ENCODE measurements around the gene SORBS2. TPM values are rescaled to one million over a fixed set of nuclear protein-coding genes. Genes with fewer than 3 reads are reported as not detected.

Gene SORBS2
- total RNA-seq, 1 experiment from 2014 or later = not detected

- no peak overlapping the region for H3K27ac ChIP-seq (ENCODE audit: low read length)
- H3K36me3 ChIP-seq (ENCODE audit: insufficient read depth, low read length) = no peaks in the 10 kb centered on the region
- no peaks in the 10 kb centered on the region for H3K4me1 ChIP-seq (ENCODE audit: low read length)
- DNase-seq = no peak
- H3K79me2 ChIP-seq (ENCODE audit: low read length) = no peaks in the 10 kb centered on the region
- no peaks in the 10 kb centered on the region for H3K27me3 ChIP-seq (ENCODE audit: low read length)
- H3K9ac ChIP-seq (ENCODE audit: low read length) = no peak overlapping the region
- H3K9me2 ChIP-seq (replicated peaks; ENCODE audit: insufficient read depth, low read length) = no peaks in the 10 kb centered on the region
- H3K4me3 ChIP-seq (ENCODE audit: low read length) = no peak overlapping the region
- no peaks in the 10 kb centered on the region for H3K9me3 ChIP-seq (ENCODE audit: low read length)
- no peaks in the 10 kb centered on the region for H4K20me1 ChIP-seq (ENCODE audit: insufficient read depth, low read depth, low read length)
- no peak overlapping the region for H2AFZ ChIP-seq (ENCODE audit: low read length)
- no peak overlapping the region for H3K4me2 ChIP-seq (ENCODE audit: low read depth, low read length, poor library complexity, severe bottlenecking)
These were observed 32.5 kb downstream of the SORBS2 start for GRCh38 chr4:185779517-185779916.

- Histone ChIP-seq H3K79me2 (ENCODE audit: low read length) (no peaks in the 10 kb centered on the region), H4K20me1 (ENCODE audit: insufficient read depth, low read depth, low read length) (no peaks in the 10 kb centered on the region), H2AFZ (ENCODE audit: low read length) (no peak overlapping the region), H3K36me3 (ENCODE audit: insufficient read depth, low read length) (no peaks in the 10 kb centered on the region), H3K9me3 (ENCODE audit: low read length) (no peaks in the 10 kb centered on the region), H3K27ac (ENCODE audit: low read length) (no peak overlapping the region), H3K9me2 (replicated peaks; ENCODE audit: insufficient read depth, low read length) (no peaks in the 10 kb centered on the region), H3K4me2 (ENCODE audit: low read depth, low read length, poor library complexity, severe bottlenecking) (no peak overlapping the region), H3K4me1 (ENCODE audit: low read length) (no peaks in the 10 kb centered on the region), H3K27me3 (ENCODE audit: low read length) (no peaks in the 10 kb centered on the region), H3K4me3 (ENCODE audit: low read length) (no peak overlapping the region), H3K9ac (ENCODE audit: low read length) (no peak overlapping the region)
- no peak for DNase-seq
These were observed 33.7 kb downstream of the SORBS2 start for GRCh38 chr4:185778307-185778706.

DNA sequence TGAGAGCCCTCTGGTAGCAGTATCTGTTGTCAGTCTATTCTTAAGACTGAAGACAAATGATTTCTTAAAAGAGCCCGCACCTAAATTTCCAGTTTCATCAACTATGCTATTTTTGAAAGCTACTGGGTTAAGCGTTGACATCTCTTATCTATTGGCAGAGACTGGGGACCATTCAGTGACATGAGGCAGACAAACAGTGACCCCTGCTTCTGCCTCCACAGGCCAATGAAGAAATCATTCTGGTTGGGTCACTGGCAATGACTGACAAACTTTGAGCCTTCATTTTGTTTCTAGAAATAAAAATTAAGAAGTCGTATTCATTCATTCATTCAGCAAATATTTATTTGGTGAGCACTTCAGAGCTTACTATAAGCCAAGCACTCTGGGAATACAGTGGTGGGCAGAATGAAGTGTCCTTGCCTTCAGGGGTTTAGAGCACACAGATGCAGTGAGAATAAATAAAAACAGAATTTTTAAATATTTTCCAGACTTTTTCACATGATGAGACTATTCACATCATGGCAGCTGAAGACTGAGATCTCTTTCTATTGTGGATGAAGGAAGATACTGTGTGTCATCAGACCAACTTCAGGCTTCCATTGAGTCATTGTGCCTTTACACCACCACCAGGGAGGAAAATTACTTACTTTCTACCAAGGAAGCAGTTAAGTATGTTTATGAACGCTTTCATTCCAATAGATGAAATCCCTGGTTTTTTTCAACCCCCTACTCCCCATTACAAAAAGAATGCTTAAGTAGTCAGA, 36.0 kb downstream of the SORBS2 start:
- Histone ChIP-seq H3K27ac (ENCODE audit: low read length) (no peak overlapping the region), H3K9ac (ENCODE audit: low read length) (no peak overlapping the region), H3K4me1 (ENCODE audit: low read length) (no peaks in the 10 kb centered on the region), H4K20me1 (ENCODE audit: insufficient read depth, low read depth, low read length) (no peaks in the 10 kb centered on the region), H3K9me2 (replicated peaks; ENCODE audit: insufficient read depth, low read length) (no peaks in the 10 kb centered on the region), H2AFZ (ENCODE audit: low read length) (no peak overlapping the region), H3K4me3 (ENCODE audit: low read length) (no peak overlapping the region), H3K9me3 (ENCODE audit: low read length) (no peaks in the 10 kb centered on the region), H3K79me2 (ENCODE audit: low read length) (no peaks in the 10 kb centered on the region), H3K4me2 (ENCODE audit: low read depth, low read length, poor library complexity, severe bottlenecking) (no peak overlapping the region), H3K36me3 (ENCODE audit: insufficient read depth, low read length) (no peaks in the 10 kb centered on the region), H3K27me3 (ENCODE audit: low read length) (no peaks in the 10 kb centered on the region)
- no peak for DNase-seq

- no peaks in the 10 kb centered on the region for H4K20me1 ChIP-seq (ENCODE audit: insufficient read depth, low read depth, low read length)
- H3K9ac ChIP-seq (ENCODE audit: low read length) = no peak overlapping the region
- H2AFZ ChIP-seq (ENCODE audit: low read length) = no peak overlapping the region
- H3K9me2 ChIP-seq (replicated peaks; ENCODE audit: insufficient read depth, low read length) = no peaks in the 10 kb centered on the region
- no peaks in the 10 kb centered on the region for H3K9me3 ChIP-seq (ENCODE audit: low read length)
- no peaks in the 10 kb centered on the region for H3K36me3 ChIP-seq (ENCODE audit: insufficient read depth, low read length)
- H3K27me3 ChIP-seq (ENCODE audit: low read length) = no peaks in the 10 kb centered on the region
- H3K4me2 ChIP-seq (ENCODE audit: low read depth, low read length, poor library complexity, severe bottlenecking) = no peak overlapping the region
- no peaks in the 10 kb centered on the region for H3K79me2 ChIP-seq (ENCODE audit: low read length)
- no peak overlapping the region for H3K4me3 ChIP-seq (ENCODE audit: low read length)
- no peak overlapping the region for H3K27ac ChIP-seq (ENCODE audit: low read length)
- no peaks in the 10 kb centered on the region for H3K4me1 ChIP-seq (ENCODE audit: low read length)
- no peak for DNase-seq
These were observed 36.9 kb downstream of the SORBS2 start for GRCh38 chr4:185774845-185775680.

DNA sequence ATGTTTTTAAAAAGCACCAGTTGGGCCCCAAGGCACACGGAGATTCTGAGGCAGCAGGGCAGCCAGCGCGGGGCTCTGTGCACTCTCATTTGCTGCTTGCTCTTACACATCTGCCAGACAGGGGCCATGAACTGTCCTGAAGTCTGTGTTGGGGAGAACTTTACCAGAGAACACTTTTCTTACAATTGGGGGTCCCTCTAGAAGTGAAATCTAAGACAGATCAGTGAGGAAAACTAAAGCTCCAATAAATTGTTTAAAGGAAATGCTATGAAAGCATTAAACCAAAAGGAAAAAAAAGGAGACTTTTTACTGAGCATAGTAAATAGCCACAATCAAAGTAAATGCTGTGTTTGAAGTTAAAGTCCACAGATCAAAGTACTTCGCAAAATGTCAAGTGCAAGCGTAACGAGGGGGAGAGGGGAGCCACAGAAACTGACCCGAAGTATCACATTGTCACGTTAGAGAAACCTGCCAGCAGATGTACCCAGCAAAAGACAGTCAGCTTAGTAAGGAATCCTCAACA, 37.8 kb downstream of the SORBS2 start:
- H3K9me2 ChIP-seq (replicated peaks; ENCODE audit: insufficient read depth, low read length) = no peaks in the 10 kb centered on the region
- no peak for DNase-seq
- H4K20me1 ChIP-seq (ENCODE audit: insufficient read depth, low read depth, low read length) = no peaks in the 10 kb centered on the region
- no peak overlapping the region for H3K4me3 ChIP-seq (ENCODE audit: low read length)
- no peak overlapping the region for H2AFZ ChIP-seq (ENCODE audit: low read length)
- no peaks in the 10 kb centered on the region for H3K4me1 ChIP-seq (ENCODE audit: low read length)
- no peaks in the 10 kb centered on the region for H3K27me3 ChIP-seq (ENCODE audit: low read length)
- H3K27ac ChIP-seq (ENCODE audit: low read length) = no peak overlapping the region
- no peak overlapping the region for H3K9ac ChIP-seq (ENCODE audit: low read length)
- H3K4me2 ChIP-seq (ENCODE audit: low read depth, low read length, poor library complexity, severe bottlenecking) = no peak overlapping the region
- H3K79me2 ChIP-seq (ENCODE audit: low read length) = no peaks in the 10 kb centered on the region
- no peaks in the 10 kb centered on the region for H3K9me3 ChIP-seq (ENCODE audit: low read length)
- H3K36me3 ChIP-seq (ENCODE audit: insufficient read depth, low read length) = no peaks in the 10 kb centered on the region

GRCh38 chr4:185773419-185773818, 38.6 kb downstream of the SORBS2 start:
- no peak for DNase-seq
- Histone ChIP-seq H3K9ac (ENCODE audit: low read length) (no peak overlapping the region), H3K4me3 (ENCODE audit: low read length) (no peak overlapping the region), H3K27ac (ENCODE audit: low read length) (no peak overlapping the region), H4K20me1 (ENCODE audit: insufficient read depth, low read depth, low read length) (no peaks in the 10 kb centered on the region), H2AFZ (ENCODE audit: low read length) (no peak overlapping the region), H3K36me3 (ENCODE audit: insufficient read depth, low read length) (no peaks in the 10 kb centered on the region), H3K4me2 (ENCODE audit: low read depth, low read length, poor library complexity, severe bottlenecking) (no peak overlapping the region), H3K9me3 (ENCODE audit: low read length) (no peaks in the 10 kb centered on the region), H3K27me3 (ENCODE audit: low read length) (no peaks in the 10 kb centered on the region), H3K4me1 (ENCODE audit: low read length) (no peaks in the 10 kb centered on the region), H3K79me2 (ENCODE audit: low read length) (no peaks in the 10 kb centered on the region), H3K9me2 (replicated peaks; ENCODE audit: insufficient read depth, low read length) (no peaks in the 10 kb centered on the region)

DNA sequence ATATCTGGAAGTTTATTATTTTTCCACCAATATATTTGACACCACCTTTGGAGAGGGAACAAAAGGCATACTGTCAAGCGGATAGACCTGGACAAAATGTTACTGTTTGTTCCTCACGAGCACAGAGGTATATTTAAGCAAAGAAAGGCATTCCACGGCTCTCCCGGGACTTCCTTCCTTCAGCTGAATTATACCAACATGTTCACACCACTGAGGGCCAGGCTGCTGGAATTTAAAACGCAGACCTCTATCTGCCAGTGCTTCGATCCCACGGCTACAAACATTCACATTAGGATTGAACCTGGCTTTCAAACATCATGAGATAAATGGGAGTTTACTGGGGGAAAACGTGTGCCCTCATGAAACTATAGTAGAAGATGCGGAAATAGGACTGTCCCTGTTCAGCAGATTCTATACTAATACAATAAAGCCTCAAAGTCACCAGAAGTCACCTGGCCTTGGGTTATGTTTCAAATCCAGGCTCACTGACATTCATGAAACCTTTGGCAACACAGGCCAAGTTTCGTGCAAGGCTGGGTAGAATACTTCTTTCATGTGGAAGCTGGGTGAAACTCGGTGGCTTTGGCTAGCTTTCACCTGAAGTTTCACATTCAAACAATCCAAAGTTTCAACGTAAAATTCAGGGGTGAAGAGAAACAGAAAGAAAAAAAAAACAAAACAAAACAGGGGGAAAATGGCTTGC, 39.5 kb downstream of the SORBS2 start:
- no peaks in the 10 kb centered on the region for H3K9me2 ChIP-seq (replicated peaks; ENCODE audit: insufficient read depth, low read length)
- no peak overlapping the region for H3K4me3 ChIP-seq (ENCODE audit: low read length)
- no peaks in the 10 kb centered on the region for H3K27me3 ChIP-seq (ENCODE audit: low read length)
- no peaks in the 10 kb centered on the region for H3K4me1 ChIP-seq (ENCODE audit: low read length)
- DNase-seq = no peak
- no peak overlapping the region for H3K27ac ChIP-seq (ENCODE audit: low read length)
- no peaks in the 10 kb centered on the region for H3K9me3 ChIP-seq (ENCODE audit: low read length)
- H3K9ac ChIP-seq (ENCODE audit: low read length) = no peak overlapping the region
- no peaks in the 10 kb centered on the region for H3K36me3 ChIP-seq (ENCODE audit: insufficient read depth, low read length)
- H4K20me1 ChIP-seq (ENCODE audit: insufficient read depth, low read depth, low read length) = no peaks in the 10 kb centered on the region
- H3K4me2 ChIP-seq (ENCODE audit: low read depth, low read length, poor library complexity, severe bottlenecking) = no peak overlapping the region
- no peak overlapping the region for H2AFZ ChIP-seq (ENCODE audit: low read length)
- H3K79me2 ChIP-seq (ENCODE audit: low read length) = no peaks in the 10 kb centered on the region
